WERI-Rb-1 (cell line): ENCODE measurements around the gene SLC2A4.

Experiments used
- DNase-seq: peaks from one replicate; pipeline ENCODE4 v3.0.0-alpha.2; 2020
- H3K27ac ChIP-seq: fragments of 250-450 bp; sonication (Bioruptor Pico); 2 replicates; pipeline ENCODE4 v1.5.1; 2020; ENCODE audit warnings: mild to moderate bottlenecking, moderate library complexity
- H3K27me3 ChIP-seq: fragments of 250-450 bp; sonication (Bioruptor Pico); 2 replicates; pipeline ENCODE4 v1.5.1; 2021; ENCODE audit warnings: mild to moderate bottlenecking, low read depth, moderate library complexity; ENCODE audit not compliant: insufficient read depth, severe bottlenecking
- H3K36me3 ChIP-seq: fragments of 250-450 bp; sonication (Bioruptor Pico); 2 replicates; pipeline ENCODE4 v1.5.1; 2020; ENCODE audit warnings: mild to moderate bottlenecking, moderate library complexity
- H3K4me3 ChIP-seq: 2 replicates; pipeline ENCODE4 v1.5.1; 2011; ENCODE audit warnings: low read depth, mild to moderate bottlenecking, control low read depth, low read length
- H3K9me3 ChIP-seq: fragments of 250-450 bp; sonication (Bioruptor Pico); 2 replicates; pipeline ENCODE4 v1.5.1; 2021; ENCODE audit warnings: mild to moderate bottlenecking, moderate library complexity; ENCODE audit not compliant: severe bottlenecking
- CTCF ChIP-seq: IDR thresholded peaks from 2 replicates; pipeline ENCODE4 v1.5.1; 2011; ENCODE audit warnings: low read depth, mild to moderate bottlenecking, control low read depth, inconsistent platforms, low read length

Gene SLC2A4

GRCh38 chr17:7281074-7281952, at the start of gene SLC2A4:
Gene SLC2A4 (plus strand): TSS chr17:7281718. CDS start chr17:7281935, 217 bp downstream.
- no peak for TF ChIP-seq CTCF
- Histone ChIP-seq H3K9me3 (no peaks in the 10 kb centered on the region), H3K4me3 (peak within 1 kb of the TSS; percentile 57), H3K27ac (peak within 1 kb of the TSS; percentile 49), H3K27me3 (no peaks in the 10 kb centered on the region), H3K36me3 (no peaks in the 10 kb centered on the region)
- DNase-seq, result peak; percentile 97

GRCh38 chr17:7232114-7232513, 49.4 kb upstream of the SLC2A4 start:
- H3K9me3 ChIP-seq, result no peaks in the 10 kb centered on the region
- TF ChIP-seq CTCF, result no peak
- DNase-seq, result no peak
- peak overlapping the region; percentile 92; the same call in 1 of the 2 replicates for H3K4me3 ChIP-seq
- peaks cover 77% of the 10 kb centered on the region for H3K36me3 ChIP-seq
- no peak overlapping the region for H3K27ac ChIP-seq
- H3K27me3 ChIP-seq, result no peaks in the 10 kb centered on the region

- H3K27ac ChIP-seq, result peak overlapping the region; percentile 96
- TF ChIP-seq CTCF, result no peak
- no peaks in the 10 kb centered on the region for H3K27me3 ChIP-seq
- H3K4me3 ChIP-seq, result peak overlapping the region; percentile 92
- peaks cover 65% of the 10 kb centered on the region for H3K36me3 ChIP-seq
- H3K9me3 ChIP-seq, result no peaks in the 10 kb centered on the region
- peak; percentile 33 for DNase-seq
Observed at GRCh38 chr17:7233701-7234082, 47.8 kb upstream of the SLC2A4 start.

- no peaks in the 10 kb centered on the region for H3K27me3 ChIP-seq
- H3K9me3 ChIP-seq, result no peaks in the 10 kb centered on the region
- DNase-seq, result peak; percentile 97
- peaks cover 63% of the 10 kb centered on the region for H3K36me3 ChIP-seq
- no peak for TF ChIP-seq CTCF
- H3K4me3 ChIP-seq, result peak within 1 kb of the TSS; percentile 92
- H3K27ac ChIP-seq, result peak within 1 kb of the TSS; percentile 96
Observed at GRCh38 chr17:7234083-7234951, 47.2 kb upstream of the SLC2A4 start, which contains the start of gene DVL2. Gene DVL2 (minus strand): TSS chr17:7234517. CDS start chr17:7234262, 255 bp downstream.

- TF ChIP-seq CTCF, result no peak
- Histone ChIP-seq H3K27me3 (no peaks in the 10 kb centered on the region), H3K9me3 (no peaks in the 10 kb centered on the region), H3K27ac (no peak overlapping the region), H3K4me3 (no peak overlapping the region), H3K36me3 (peaks cover 59% of the 10 kb centered on the region)
- no peak for DNase-seq
Observed at GRCh38 chr17:7235693-7236665, 45.5 kb upstream of the SLC2A4 start.
